GM12875 (cell line): ENCODE data around the gene CRB2.

Experiments
- H3K4me3 ChIP-seq: one replicate; pipeline ENCODE4 v1.5.1; 2011; ENCODE audit warnings: low read depth, low read length, control low read depth
- CTCF ChIP-seq: IDR thresholded peaks from 2 replicates; pipeline ENCODE4 v1.5.1; 2011; ENCODE audit warnings: low read depth, mild to moderate bottlenecking, control low read depth, inconsistent platforms, low read length, moderate library complexity, borderline replicate concordance; ENCODE audit not compliant: insufficient read depth

Gene CRB2

DNA sequence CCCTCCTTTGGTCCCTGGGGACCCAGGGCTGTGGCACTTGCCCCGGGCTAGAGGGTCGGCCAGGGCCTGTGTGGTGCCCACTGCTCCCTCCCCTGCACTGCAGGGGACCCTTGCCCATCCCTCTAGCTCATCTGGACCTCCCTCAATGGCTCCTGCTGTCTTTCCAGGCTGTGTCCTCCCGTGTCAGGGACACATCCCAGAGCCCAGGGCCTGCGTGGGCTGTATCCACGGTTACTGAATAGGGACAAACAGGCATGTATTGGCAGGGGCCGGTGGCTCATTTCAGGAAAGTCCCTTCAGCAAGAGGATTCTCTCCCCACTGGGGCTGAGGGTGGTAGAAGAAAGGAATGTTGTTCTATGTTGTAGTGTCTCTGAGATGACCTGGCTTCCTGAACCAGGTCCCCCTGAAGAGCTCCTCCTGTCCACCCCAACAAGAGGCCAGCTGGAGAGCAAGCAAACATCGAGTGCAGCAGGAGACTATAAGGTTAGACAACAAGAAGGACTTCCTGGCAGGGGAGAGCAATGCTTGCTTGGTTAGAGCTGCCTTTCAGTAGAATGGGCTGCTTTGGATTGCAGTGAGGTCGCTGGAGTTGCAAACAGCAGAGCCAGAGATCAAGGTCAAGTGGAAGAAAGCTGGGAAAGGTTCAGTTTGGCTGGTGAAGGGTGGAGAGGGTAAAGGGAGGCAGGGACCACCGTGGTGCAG is 1.0 kb upstream of the CRB2 start:
- H3K4me3 ChIP-seq = no peak overlapping the region
- TF ChIP-seq CTCF = no peak

DNA sequence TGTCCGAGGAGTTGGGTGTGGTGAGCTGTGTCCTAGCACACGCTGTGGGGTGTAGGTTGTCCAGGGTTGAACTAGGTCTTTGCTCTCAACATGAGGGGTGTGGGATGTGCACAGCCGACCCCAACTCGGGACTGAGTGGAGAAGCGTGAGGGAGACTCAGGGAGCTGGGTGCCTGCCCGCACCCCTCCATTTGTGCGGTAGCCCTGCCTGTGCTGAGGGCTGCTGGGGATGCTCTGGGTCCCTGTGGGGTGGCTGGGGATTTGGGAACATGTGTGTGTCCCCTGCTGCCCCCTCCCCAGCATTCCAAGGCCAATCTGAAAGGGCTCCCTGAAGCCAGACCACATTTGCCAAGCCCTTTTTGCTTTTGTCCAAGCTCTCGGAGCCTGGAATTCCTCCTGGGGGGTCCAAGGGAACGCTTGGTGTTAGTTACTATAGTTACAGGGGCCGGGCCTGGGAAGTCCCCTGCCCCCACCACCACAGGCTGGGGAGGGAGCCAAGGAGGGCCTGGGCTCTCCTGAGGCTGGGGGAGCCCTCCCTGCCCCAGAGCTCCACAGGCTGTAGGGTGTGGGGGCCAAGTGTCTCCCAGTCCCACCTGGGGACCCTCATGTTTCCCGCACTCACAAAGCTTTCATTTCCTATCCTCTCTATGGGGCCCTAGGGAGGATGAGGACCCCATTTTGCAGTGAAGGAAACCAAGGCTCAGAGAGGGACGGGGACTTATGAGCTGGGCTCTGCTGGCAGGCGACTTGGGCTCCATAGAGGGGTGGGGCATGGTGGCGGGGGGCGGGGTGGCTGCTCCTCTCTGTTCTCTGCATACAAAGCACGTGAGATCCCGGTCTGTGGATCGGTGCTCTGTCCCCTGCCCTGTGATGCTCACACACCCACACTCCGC is 1.1 kb downstream of the CRB2 start:
- no peak for TF ChIP-seq CTCF
- H3K4me3 ChIP-seq = no peak overlapping the region

DNA sequence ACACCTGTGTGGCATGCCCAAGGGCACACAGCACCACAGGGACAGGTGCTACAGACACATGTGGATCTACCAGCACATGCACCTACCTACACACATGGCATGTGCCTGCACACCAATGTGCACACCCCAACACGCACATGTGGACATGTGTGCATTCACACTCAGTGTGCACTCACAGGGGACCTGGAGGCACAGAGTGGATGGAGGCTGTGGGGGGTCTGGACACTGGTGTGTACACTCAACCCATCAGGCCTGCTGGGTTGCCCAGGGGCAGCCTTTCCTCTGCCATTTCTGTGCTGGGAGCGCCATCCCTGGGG is 1.7 kb downstream of the CRB2 start:
- no peak overlapping the region for H3K4me3 ChIP-seq
- TF ChIP-seq CTCF = no peak

GRCh38 chr9:123358181-123358905 is 2.3 kb downstream of the CRB2 start:
- TF ChIP-seq CTCF = no peak
- no peak overlapping the region for H3K4me3 ChIP-seq

DNA sequence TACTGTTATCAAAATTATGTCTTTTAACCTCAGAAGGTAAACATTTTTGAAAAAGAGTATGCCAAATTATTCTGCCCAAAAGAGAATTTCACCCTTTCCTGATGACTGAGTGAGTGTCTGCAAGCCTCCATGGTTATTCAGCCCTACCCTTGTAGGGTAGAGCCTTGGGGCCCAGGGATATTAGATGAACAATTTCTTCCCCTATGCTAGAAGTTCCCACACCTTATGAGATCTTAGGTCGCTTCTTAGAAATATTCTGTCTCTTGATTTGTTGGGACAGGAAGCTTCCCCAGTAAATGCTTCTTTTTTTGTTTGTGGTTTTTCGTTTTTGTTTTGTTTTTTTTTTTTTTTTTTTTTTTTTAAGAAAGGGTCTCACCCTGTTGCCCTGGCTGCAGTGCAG is 3.1 kb downstream of the CRB2 start:
- TF ChIP-seq CTCF = no peak
- no peak overlapping the region for H3K4me3 ChIP-seq

GRCh38 chr9:123359546-123359945 is 3.5 kb downstream of the CRB2 start:
- no peak overlapping the region for H3K4me3 ChIP-seq
- TF ChIP-seq CTCF = no peak
